Activated B cell treated with CpG ODN at 0.5 μM for 24 hours (primary cell): Measurements from ENCODE around the gene MICA. TPM values are rescaled to one million over a fixed set of nuclear protein-coding genes. Genes with fewer than 3 reads are reported as not detected.

Source experiments
- ATAC-seq: fragments of 200-7000 bp; cut with Tn5 transposase; one replicate; pipeline ENCODE4 v1.10.0; 2021; ENCODE audit warnings: low read depth, mild to moderate bottlenecking, moderate library complexity
- CTCF ChIA-PET: fragments of 350-600 bp; sonication (Branson Sonifier 250); formaldehyde crosslinking; loops from one replicate; lab custom pipeline; 2021; ENCODE audit warnings: antibody characterized with exemption; lab: Charles Lee
- POLR2A ChIA-PET: fragments of 350-600 bp; sonication (Branson Sonifier 250); formaldehyde crosslinking; loops from one replicate; lab custom pipeline; 2021; ENCODE audit warnings: antibody characterized with exemption; lab: Charles Lee
- DNase-seq: peaks from one replicate; pipeline ENCODE4 v3.0.0; 2022
- H3K27ac Mint-ChIP-seq: one replicate; pipeline ENCODE4 v1.8.0; 2020; ENCODE audit warnings: mixed read lengths
- H3K27me3 Mint-ChIP-seq: one replicate; pipeline ENCODE4 v1.8.0; 2021; ENCODE audit warnings: mixed read lengths
- H3K36me3 Mint-ChIP-seq: one replicate; pipeline ENCODE4 v1.8.0; 2021; ENCODE audit warnings: low read depth, mixed read lengths
- H3K4me1 Mint-ChIP-seq: one replicate; pipeline ENCODE4 v1.8.0; 2021; ENCODE audit warnings: mixed read lengths
- H3K4me3 Mint-ChIP-seq: one replicate; pipeline ENCODE4 v1.8.0; 2020; ENCODE audit warnings: mild to moderate bottlenecking, mixed read lengths
- H3K9me3 Mint-ChIP-seq: one replicate; pipeline ENCODE4 v1.8.0; 2020; ENCODE audit warnings: mixed read lengths
- CTCF ChIP-seq: fragments of 200-600 bp; IDR thresholded peaks from one replicate; pipeline ENCODE4 v1.8.0; 2022; ENCODE audit warnings: antibody characterized with exemption, mild to moderate bottlenecking
- intact Hi-C: fragments of 100-400 bp; cut with micrococcal nuclease; formaldehyde crosslinking; loops from one replicate; pipeline ENCODE4 v1.15.1; 2024
- total RNA-seq: library from RNA; stranded (reverse); gene quantifications from 2 replicates; pipeline ENCODE4 v1.2.3, GENCODE V29; 2022

Gene MICA
- total RNA-seq, 1 donor from 2014 or later = 8.9 TPM

GRCh38 chr6:31418251-31418650 lies 14.9 kb downstream of the MICA start:
- peaks cover 16% of the 10 kb centered on the region for H3K4me1 Mint-ChIP-seq
- no peaks in the 10 kb centered on the region for H3K27me3 Mint-ChIP-seq
- ChIA-PET CTCF (no interaction called here), POLR2A (no interaction called here)
- no peak for TF ChIP-seq CTCF
- intact Hi-C loops = no loop called here
- no peak for DNase-seq
- no peak overlapping the region for H3K27ac Mint-ChIP-seq
- no peak for ATAC-seq
- peaks cover 37% of the 10 kb centered on the region for H3K36me3 Mint-ChIP-seq
- no peak overlapping the region for H3K4me3 Mint-ChIP-seq
- peaks cover 6% of the 10 kb centered on the region for H3K9me3 Mint-ChIP-seq

GRCh38 chr6:31419842-31420241 lies 16.4 kb downstream of the MICA start:
- no peak overlapping the region for H3K27ac Mint-ChIP-seq
- ATAC-seq (no peak), DNase-seq (no peak)
- no peaks in the 10 kb centered on the region for H3K27me3 Mint-ChIP-seq
- intact Hi-C loops = no loop called here
- peaks cover 21% of the 10 kb centered on the region for H3K36me3 Mint-ChIP-seq
- peaks cover 7% of the 10 kb centered on the region for H3K9me3 Mint-ChIP-seq
- ChIA-PET CTCF (no interaction called here), POLR2A (interaction anchor here (0.5 kb wide), 1 partner anchor 19 kb away, joined by 3 read pairs; no protein-coding TSS in a partner anchor)
- peaks cover 29% of the 10 kb centered on the region for H3K4me1 Mint-ChIP-seq
- TF ChIP-seq CTCF = no peak
- H3K4me3 Mint-ChIP-seq = no peak overlapping the region

GRCh38 chr6:31420546-31420945 lies 17.2 kb downstream of the MICA start:
- Mint-ChIP-seq H3K27me3 (no peaks in the 10 kb centered on the region), H3K4me1 (peaks cover 34% of the 10 kb centered on the region), H3K36me3 (peaks cover 18% of the 10 kb centered on the region), H3K27ac (no peak overlapping the region), H3K9me3 (peaks cover 8% of the 10 kb centered on the region), H3K4me3 (no peak overlapping the region)
- POLR2A ChIA-PET = no interaction called here
- TF ChIP-seq CTCF = no peak
- CTCF ChIA-PET = no interaction called here
- DNase-seq (no peak), ATAC-seq (no peak)
- intact Hi-C loops = no loop called here

- H3K4me1 Mint-ChIP-seq = peaks cover 34% of the 10 kb centered on the region
- H3K4me3 Mint-ChIP-seq = no peak overlapping the region
- H3K9me3 Mint-ChIP-seq = peaks cover 2% of the 10 kb centered on the region
- no peak for TF ChIP-seq CTCF
- CTCF ChIA-PET = no interaction called here
- ATAC-seq (no peak), DNase-seq (no peak)
- no peak overlapping the region for H3K27ac Mint-ChIP-seq
- H3K27me3 Mint-ChIP-seq = no peaks in the 10 kb centered on the region
- intact Hi-C loops = loop anchor here (2.0 kb wide), 1 partner anchor 22 kb away; no protein-coding TSS in a partner anchor
- POLR2A ChIA-PET = no interaction called here
- H3K36me3 Mint-ChIP-seq = peaks cover 1% of the 10 kb centered on the region
These were observed 19.2 kb downstream of the MICA start for GRCh38 chr6:31422587-31422986.

GRCh38 chr6:31423550-31423949 lies 20.2 kb downstream of the MICA start:
- CTCF ChIA-PET = interaction anchor here (1.0 kb wide), 1 partner anchor 286 kb away, joined by 3 read pairs; no protein-coding TSS in a partner anchor

More at GRCh38 chr6:31423550-31423949, 20.2 kb downstream of the MICA start:
- Mint-ChIP-seq H3K36me3 (no peaks in the 10 kb centered on the region), H3K4me1 (peaks cover 34% of the 10 kb centered on the region), H3K27ac (peak overlapping the region; percentile 19), H3K4me3 (peak overlapping the region; percentile 8), H3K27me3 (no peaks in the 10 kb centered on the region), H3K9me3 (peaks cover 2% of the 10 kb centered on the region)
- POLR2A ChIA-PET = no interaction called here
- ATAC-seq = peak; percentile 28
- no peak for TF ChIP-seq CTCF
- intact Hi-C loops = loop anchor here (2.0 kb wide), 1 partner anchor 23 kb away; no protein-coding TSS in a partner anchor
- no peak for DNase-seq
